Activated CD4-positive, alpha-beta T cell treated with anti-CD3 and anti-CD28 coated beads, Interleukin-2, amount 10 ng/mL, durations not matched to agents 7 days and 5 days (primary cell): ENCODE data around the gene B4GALNT4. TPM values are rescaled to one million over a fixed set of nuclear protein-coding genes. Genes with fewer than 3 reads are reported as not detected.
A peak's percentile ranks its signal among the peaks of the same experiment; 100 is the strongest.

Experiments used
- CTCF ChIA-PET: fragments of 350-600 bp; sonication (Branson Sonifier 250); formaldehyde crosslinking; loops from one replicate; lab custom pipeline; 2021; ENCODE audit warnings: antibody characterized with exemption; lab: Charles Lee
- POLR2A ChIA-PET: fragments of 350-600 bp; sonication (Branson Sonifier 250); formaldehyde crosslinking; loops from one replicate; lab custom pipeline; 2021; ENCODE audit warnings: antibody characterized with exemption; lab: Charles Lee
- DNase-seq: peaks from one replicate; pipeline ENCODE4 v3.0.0-alpha.2; 2020
- H3K27ac Mint-ChIP-seq: one replicate; pipeline ENCODE4 v1.8.0; 2021; ENCODE audit warnings: mild to moderate bottlenecking, moderate library complexity, mixed read lengths
- H3K27me3 Mint-ChIP-seq: one replicate; pipeline ENCODE4 v1.8.0; 2021; ENCODE audit warnings: mixed read lengths
- H3K36me3 Mint-ChIP-seq: one replicate; pipeline ENCODE4 v1.8.0; 2021; ENCODE audit warnings: low read depth, mixed read lengths
- H3K4me1 Mint-ChIP-seq: one replicate; pipeline ENCODE4 v1.8.0; 2021; ENCODE audit warnings: mixed read lengths
- H3K4me3 Mint-ChIP-seq: one replicate; pipeline ENCODE4 v1.8.0; 2021; ENCODE audit warnings: mild to moderate bottlenecking, moderate library complexity, mixed read lengths
- H3K9me3 Mint-ChIP-seq: one replicate; pipeline ENCODE4 v1.8.0; 2021; ENCODE audit warnings: mixed read lengths
- total RNA-seq, 2 experiments: library from RNA; stranded (reverse); gene quantifications; one replicate each; pipeline ENCODE4 v1.2.3, GENCODE V29; 2021

B4GALNT4 gene
- total RNA-seq, 2 experiments from 2014 or later, result 1.5 to 1.6 TPM

GRCh38 chr11:413120-414081, 44.1 kb downstream of the B4GALNT4 start:
- ChIA-PET POLR2A (no interaction called here), CTCF (interaction anchor here (1.2 to 3.8 kb wide), 3 partner anchors 16 to 35 kb away, joined by 4 to 20 read pairs (median 5); partner anchors contain the start of gene PTDSS2)
- peak overlapping the region; percentile 95 for H3K4me3 Mint-ChIP-seq
- H3K27me3 Mint-ChIP-seq, result no peaks in the 10 kb centered on the region
- H3K36me3 Mint-ChIP-seq, result peaks cover 9% of the 10 kb centered on the region
- no peaks in the 10 kb centered on the region for H3K9me3 Mint-ChIP-seq
- peak; percentile 34 for DNase-seq
- peak overlapping the region; percentile 28 for H3K27ac Mint-ChIP-seq
- peaks cover 30% of the 10 kb centered on the region for H3K4me1 Mint-ChIP-seq

GRCh38 chr11:414318-414857, 45.1 kb downstream of the B4GALNT4 start:
- DNase-seq, result peak; percentile 37

GRCh38 chr11:415640-416041, 46.3 kb downstream of the B4GALNT4 start:
- H3K4me3 Mint-ChIP-seq, result peak overlapping the region; percentile 95
- POLR2A ChIA-PET, result no interaction called here
- CTCF ChIA-PET, result interaction anchor here (1.2 to 3.8 kb wide), 5 partner anchors 11 to 103 kb away, joined by 3 to 20 read pairs (median 5); partner anchors contain the start of gene PTDSS2
- H3K27me3 Mint-ChIP-seq, result no peaks in the 10 kb centered on the region
- peaks cover 13% of the 10 kb centered on the region for H3K36me3 Mint-ChIP-seq
- H3K27ac Mint-ChIP-seq, result peak overlapping the region; percentile 94
- H3K4me1 Mint-ChIP-seq, result peaks cover 32% of the 10 kb centered on the region
- DNase-seq, result no peak
- H3K9me3 Mint-ChIP-seq, result no peaks in the 10 kb centered on the region

More at GRCh38 chr11:414318-414857, 45.1 kb downstream of the B4GALNT4 start:
- POLR2A ChIA-PET, result no interaction called here
- peak overlapping the region; percentile 94 for H3K27ac Mint-ChIP-seq
- H3K9me3 Mint-ChIP-seq, result no peaks in the 10 kb centered on the region
- no peaks in the 10 kb centered on the region for H3K27me3 Mint-ChIP-seq
- H3K36me3 Mint-ChIP-seq, result peaks cover 13% of the 10 kb centered on the region
- H3K4me3 Mint-ChIP-seq, result peak overlapping the region; percentile 95
- peaks cover 34% of the 10 kb centered on the region for H3K4me1 Mint-ChIP-seq
- CTCF ChIA-PET, result interaction anchor here (1.2 to 3.8 kb wide), 2 partner anchors 24 to 34 kb away, joined by 3 to 20 read pairs; partner anchors contain the start of gene PTDSS2

- ChIA-PET CTCF (interaction anchor here (0.9 to 3.8 kb wide), 7 partner anchors 9 to 103 kb away, joined by 3 to 20 read pairs (median 5); partner anchors contain the start of gene PTDSS2), POLR2A (interaction anchor here (1.2 kb wide), 1 partner anchor 33 kb away, joined by 4 read pairs; no protein-coding TSS in a partner anchor)
- peak overlapping the region; percentile 94 for H3K27ac Mint-ChIP-seq
- no peaks in the 10 kb centered on the region for H3K9me3 Mint-ChIP-seq
- H3K27me3 Mint-ChIP-seq, result no peaks in the 10 kb centered on the region
- peaks cover 32% of the 10 kb centered on the region for H3K4me1 Mint-ChIP-seq
- H3K36me3 Mint-ChIP-seq, result peaks cover 13% of the 10 kb centered on the region
- no peak for DNase-seq
- H3K4me3 Mint-ChIP-seq, result peak overlapping the region; percentile 95
Measured at GRCh38 chr11:416051-416756, 46.9 kb downstream of the B4GALNT4 start.

- ChIA-PET CTCF (interaction anchor here (0.9 to 3.8 kb wide), 7 partner anchors 10 to 102 kb away, joined by 3 to 20 read pairs (median 5); partner anchors contain the start of gene PTDSS2), POLR2A (interaction anchor here (1.2 kb wide), 1 partner anchor 33 kb away, joined by 4 read pairs; no protein-coding TSS in a partner anchor)
- H3K36me3 Mint-ChIP-seq, result peaks cover 13% of the 10 kb centered on the region
- peak overlapping the region; percentile 95 for H3K4me3 Mint-ChIP-seq
- peaks cover 32% of the 10 kb centered on the region for H3K4me1 Mint-ChIP-seq
- no peaks in the 10 kb centered on the region for H3K27me3 Mint-ChIP-seq
- no peaks in the 10 kb centered on the region for H3K9me3 Mint-ChIP-seq
- H3K27ac Mint-ChIP-seq, result peak overlapping the region; percentile 94
- DNase-seq, result peak; percentile 52
Measured at GRCh38 chr11:416757-417621, 47.7 kb downstream of the B4GALNT4 start.

DNA sequence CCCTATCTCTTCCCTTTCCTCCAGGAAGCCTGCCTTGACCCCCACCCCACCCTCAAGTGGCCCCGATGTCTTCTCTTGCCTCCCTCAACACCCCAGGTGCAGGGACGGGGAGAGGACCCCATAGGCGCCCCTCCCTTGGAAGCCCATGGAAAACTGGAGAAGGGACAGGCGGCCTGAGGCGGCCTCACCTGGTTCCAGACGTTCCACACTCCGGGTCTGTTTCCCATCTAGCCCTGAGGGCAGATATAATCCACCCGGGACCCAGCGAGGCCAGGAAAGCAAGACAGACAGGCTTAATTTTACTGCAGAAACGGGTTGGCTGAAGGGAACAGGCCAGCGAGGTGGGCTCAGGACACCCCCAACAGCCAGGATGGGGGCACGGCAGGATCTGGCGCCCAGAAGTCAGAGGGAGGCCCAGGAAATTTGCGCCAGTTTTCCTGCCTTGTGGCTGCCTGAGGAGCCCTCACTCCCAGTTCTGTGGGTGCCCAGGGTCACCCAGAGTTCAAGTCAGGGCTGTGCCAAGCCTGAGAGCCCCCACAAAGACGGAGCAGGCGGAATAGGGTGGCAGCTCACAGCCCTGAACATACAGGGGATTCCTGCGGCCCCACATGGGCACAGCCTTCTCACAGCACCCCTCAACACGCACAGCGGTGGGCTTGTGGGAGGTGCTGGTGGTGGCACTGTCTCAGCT, 48.5 kb downstream of the B4GALNT4 start:
- POLR2A ChIA-PET, result interaction anchor here (1.2 kb wide), 1 partner anchor 32 kb away, joined by 4 read pairs; no protein-coding TSS in a partner anchor
- CTCF ChIA-PET, result interaction anchor here (0.9 to 3.8 kb wide), 3 partner anchors 14 to 48 kb away, joined by 3 to 20 read pairs (median 3); partner anchors contain the start of gene PTDSS2
- H3K4me3 Mint-ChIP-seq, result peak overlapping the region; percentile 67

DNA sequence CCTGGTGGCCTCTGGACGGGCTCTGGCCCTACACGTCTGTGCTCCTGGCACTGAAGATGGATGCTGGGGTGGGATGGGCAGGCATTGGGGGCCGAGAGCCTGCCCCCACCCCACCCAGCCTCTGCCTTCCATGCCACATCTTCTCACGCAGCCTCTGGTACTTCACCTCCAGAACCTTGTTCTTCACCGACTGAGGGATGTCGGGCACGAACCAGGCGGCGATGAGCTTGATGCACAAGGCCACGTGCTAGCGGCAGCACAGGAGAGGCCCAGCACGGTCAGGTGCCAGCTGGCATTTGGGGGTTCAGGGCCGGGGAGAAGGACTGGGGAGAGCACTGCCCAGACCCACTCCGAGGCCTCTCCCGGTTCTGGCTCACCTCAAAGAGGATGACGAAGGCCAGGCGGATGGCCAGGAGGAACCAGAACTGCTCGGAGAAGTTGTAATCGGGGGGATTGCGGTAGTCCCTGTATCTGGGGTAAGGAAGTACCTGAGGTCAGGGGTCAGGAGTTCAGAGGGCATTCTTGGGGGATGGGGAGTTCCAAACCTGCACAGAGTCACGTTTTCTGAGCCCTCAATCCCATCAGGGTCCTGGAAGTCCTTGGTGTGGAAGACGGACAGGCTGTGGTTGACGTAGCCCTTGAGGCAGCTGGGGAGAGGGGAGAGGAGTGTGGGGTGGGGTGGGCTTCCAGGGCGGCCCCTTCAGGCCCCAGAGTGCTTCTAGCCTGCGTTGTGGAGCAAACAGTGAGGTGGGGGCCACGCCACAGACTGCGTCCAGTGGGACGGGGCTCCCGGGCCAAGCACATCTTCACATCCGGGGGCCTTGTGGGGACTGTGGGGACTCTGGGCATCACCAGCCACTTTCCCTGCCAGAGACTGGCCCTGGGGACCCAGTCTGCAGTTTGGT, 49.3 kb downstream of the B4GALNT4 start:
- Mint-ChIP-seq H3K4me3 (peak overlapping the region; percentile 49), H3K27ac (peak overlapping the region; percentile 71), H3K36me3 (peaks cover 13% of the 10 kb centered on the region), H3K9me3 (no peaks in the 10 kb centered on the region), H3K27me3 (no peaks in the 10 kb centered on the region), H3K4me1 (peaks cover 21% of the 10 kb centered on the region)
- no peak for DNase-seq
- CTCF ChIA-PET, result interaction anchor here (1.0 kb wide), 1 partner anchor 101 kb away, joined by 3 read pairs; no protein-coding TSS in a partner anchor
- POLR2A ChIA-PET, result no interaction called here

More for the DNA sequence above, 48.5 kb downstream of the B4GALNT4 start:
- no peak for DNase-seq
- H3K4me1 Mint-ChIP-seq, result peaks cover 29% of the 10 kb centered on the region
- H3K36me3 Mint-ChIP-seq, result peaks cover 13% of the 10 kb centered on the region
- H3K27ac Mint-ChIP-seq, result peak overlapping the region; percentile 81
- H3K9me3 Mint-ChIP-seq, result no peaks in the 10 kb centered on the region
- H3K27me3 Mint-ChIP-seq, result no peaks in the 10 kb centered on the region

GRCh38 chr11:419248-420005, 50.1 kb downstream of the B4GALNT4 start:
- H3K4me1 Mint-ChIP-seq, result peaks cover 17% of the 10 kb centered on the region
- no peaks in the 10 kb centered on the region for H3K27me3 Mint-ChIP-seq
- H3K27ac Mint-ChIP-seq, result no peak overlapping the region
- DNase-seq, result no peak
- ChIA-PET POLR2A (no interaction called here), CTCF (interaction anchor here (1.0 kb wide), 1 partner anchor 100 kb away, joined by 3 read pairs; no protein-coding TSS in a partner anchor)
- no peaks in the 10 kb centered on the region for H3K9me3 Mint-ChIP-seq
- peaks cover 13% of the 10 kb centered on the region for H3K36me3 Mint-ChIP-seq
- H3K4me3 Mint-ChIP-seq, result no peak overlapping the region

DNA sequence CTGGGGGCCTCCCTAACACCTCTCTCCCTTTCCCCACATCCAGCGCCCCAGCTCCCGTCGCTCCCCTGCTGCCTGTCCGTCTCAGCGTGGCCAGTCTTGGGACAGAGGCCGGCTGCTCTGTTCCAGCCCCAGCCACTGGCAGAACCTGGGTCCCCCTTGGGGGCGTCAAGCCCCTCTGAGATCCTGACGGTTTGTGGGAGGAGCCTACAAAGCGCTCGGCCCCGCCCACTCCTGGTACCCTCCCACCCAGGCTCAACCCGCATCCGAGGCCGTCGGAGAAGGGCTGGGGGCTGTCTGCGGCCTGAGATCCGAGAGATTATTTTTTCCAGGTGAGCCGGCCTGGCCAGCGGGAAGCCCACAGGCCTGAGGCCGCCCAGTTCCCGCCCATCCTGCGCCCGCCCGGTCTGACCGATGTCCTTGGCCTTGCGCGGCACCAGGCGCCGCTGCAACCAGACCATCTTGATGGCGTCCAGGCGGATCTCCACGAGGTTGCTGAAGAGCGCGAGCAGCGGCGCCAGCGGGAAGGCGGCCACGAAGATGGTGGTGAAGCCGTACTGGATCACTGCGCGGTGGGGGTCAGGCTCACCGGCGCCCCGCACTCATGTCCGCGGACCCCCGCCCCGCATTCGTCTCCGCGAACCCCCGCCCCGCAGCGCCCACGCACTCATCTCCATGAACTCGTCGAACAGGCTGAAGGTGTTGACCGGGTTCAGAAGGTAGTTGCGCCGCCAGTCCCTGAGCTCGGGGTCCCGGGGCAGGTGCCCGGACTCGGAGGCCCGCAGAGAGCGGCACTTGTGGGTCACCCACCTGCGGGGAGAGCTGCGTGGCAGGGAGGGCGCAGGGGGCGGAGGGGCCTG, 51.0 kb downstream of the B4GALNT4 start:
- no peaks in the 10 kb centered on the region for H3K27me3 Mint-ChIP-seq
- H3K9me3 Mint-ChIP-seq, result no peaks in the 10 kb centered on the region
- no peak for DNase-seq
- peaks cover 16% of the 10 kb centered on the region for H3K4me1 Mint-ChIP-seq
- no peak overlapping the region for H3K27ac Mint-ChIP-seq
- H3K4me3 Mint-ChIP-seq, result no peak overlapping the region
- ChIA-PET POLR2A (no interaction called here), CTCF (interaction anchor here (0.7 kb wide), 1 partner anchor 23 kb away, joined by 3 read pairs; no protein-coding TSS in a partner anchor)
- H3K36me3 Mint-ChIP-seq, result peaks cover 16% of the 10 kb centered on the region
